HG03520 (cell line): Measurements from ENCODE around the gene MYRF.

Source experiments
- ATAC-seq: cut with Tn5 transposase; IDR thresholded peaks from one replicate; pipeline ENCODE4 v1.9.1; 2021; ENCODE audit warnings: mild to moderate bottlenecking, moderate library complexity; ENCODE audit not compliant: unreplicated experiment

Gene MYRF

DNA sequence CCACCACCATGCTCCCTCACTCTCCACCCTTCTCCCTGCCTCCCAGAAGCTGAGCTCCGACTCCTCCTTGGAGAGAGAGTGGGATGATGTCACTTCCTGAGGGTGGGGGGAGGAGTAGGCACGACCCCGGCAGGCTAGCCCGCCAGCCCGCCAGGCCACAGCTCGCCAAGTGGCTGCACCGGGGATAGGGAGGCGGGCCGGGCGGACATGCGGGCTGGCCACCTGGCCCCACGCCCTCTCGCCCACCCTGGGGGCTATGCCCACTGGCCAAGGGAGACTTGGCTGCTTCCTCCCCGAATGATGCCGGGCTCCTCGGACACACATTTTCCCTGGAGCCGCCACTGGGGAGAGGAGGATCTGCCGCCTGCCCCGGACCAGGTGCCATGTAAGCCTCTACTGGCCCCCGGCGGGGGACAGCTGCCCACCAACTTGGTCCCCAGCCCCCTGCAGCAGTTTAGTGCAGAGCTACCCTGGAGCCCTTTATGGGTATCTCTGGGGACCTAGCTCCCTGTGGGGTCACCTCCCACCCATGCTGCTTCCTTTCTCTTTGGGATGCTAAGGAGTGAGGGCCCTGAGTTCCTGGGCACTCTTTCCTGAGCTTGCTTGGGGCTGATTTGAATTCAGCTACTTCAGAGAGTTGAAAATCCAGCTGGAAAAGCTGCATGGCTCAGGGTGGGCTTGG lies 33.7 kb upstream of the MYRF start:
- ATAC-seq = no peak

- no peak for ATAC-seq
These were observed 32.5 kb upstream of the MYRF start for GRCh38 chr11:61719978-61720377.

- ATAC-seq = no peak
These were observed 31.8 kb upstream of the MYRF start for GRCh38 chr11:61720597-61720996.

DNA sequence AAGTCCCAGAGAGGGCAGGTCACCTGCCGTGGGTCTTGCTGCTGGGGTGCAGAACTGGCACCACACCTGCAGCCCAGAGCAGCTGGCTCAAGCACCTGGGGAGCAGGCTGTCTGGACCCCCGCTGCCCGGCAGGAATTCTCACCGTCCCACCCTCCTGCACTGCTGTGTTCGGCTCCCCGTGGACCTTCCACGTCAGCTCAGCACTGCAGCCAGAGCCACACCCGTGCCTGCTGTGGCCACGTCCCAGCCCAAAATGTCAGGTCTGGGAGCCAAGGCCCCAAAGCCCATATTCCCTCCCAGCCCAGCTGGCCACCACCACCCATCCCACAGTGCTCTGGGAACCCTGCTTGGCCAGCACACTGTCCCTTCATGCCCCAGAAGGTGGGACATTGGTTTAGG lies 28.0 kb upstream of the MYRF start:
- no peak for ATAC-seq

DNA sequence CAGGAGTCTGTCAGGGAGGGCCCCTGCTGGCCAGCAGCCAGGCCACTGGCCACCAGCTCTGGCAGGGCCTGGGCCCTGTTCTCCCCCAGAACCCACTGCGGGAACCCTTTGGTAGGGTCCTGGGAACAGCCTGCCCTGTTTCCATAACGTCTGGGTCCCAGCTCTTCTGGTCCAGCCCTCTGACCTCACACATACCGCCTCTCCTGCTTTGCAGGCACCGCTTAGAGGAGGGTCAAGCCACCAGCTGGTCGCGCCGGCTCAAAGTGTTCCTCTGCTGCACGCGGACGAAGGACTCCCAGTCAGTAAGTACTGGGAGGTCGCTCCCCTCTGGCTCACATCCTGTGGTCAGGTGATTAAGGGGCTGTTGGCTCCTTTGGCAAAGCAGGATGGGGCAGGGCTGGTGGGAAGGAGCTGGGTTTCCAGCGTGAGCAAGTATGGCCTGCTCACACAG lies 26.6 kb upstream of the MYRF start:
- no peak for ATAC-seq

- no peak for ATAC-seq
These were observed 25.7 kb upstream of the MYRF start for GRCh38 chr11:61726775-61727174.

DNA sequence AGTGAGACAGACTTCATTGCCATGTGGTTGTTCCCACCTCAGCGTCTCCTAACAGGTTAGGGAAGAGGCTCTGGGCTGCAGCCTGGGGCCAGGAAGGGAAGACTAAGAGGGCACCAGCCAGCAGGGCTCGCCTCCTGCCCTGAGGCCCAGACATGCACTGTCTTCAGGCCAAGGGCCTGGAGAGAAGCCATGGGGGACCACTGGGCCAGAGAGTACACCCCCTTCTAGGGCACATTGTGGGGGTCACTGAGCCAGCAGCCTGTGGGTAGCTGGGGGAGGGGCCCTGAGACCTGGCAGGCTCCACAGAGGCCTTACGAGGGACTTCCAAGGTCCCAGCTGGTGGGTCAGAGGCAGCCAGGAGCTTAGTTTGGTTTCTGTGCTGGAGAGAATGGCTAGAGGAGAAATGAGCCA lies 25.0 kb upstream of the MYRF start:
- no peak for ATAC-seq

GRCh38 chr11:61728066-61728939 lies 24.1 kb upstream of the MYRF start:
- no peak for ATAC-seq

GRCh38 chr11:61728940-61729219 lies 23.6 kb upstream of the MYRF start:
- no peak for ATAC-seq

GRCh38 chr11:61730240-61730994 lies 22.0 kb upstream of the MYRF start:
- no peak for ATAC-seq

DNA sequence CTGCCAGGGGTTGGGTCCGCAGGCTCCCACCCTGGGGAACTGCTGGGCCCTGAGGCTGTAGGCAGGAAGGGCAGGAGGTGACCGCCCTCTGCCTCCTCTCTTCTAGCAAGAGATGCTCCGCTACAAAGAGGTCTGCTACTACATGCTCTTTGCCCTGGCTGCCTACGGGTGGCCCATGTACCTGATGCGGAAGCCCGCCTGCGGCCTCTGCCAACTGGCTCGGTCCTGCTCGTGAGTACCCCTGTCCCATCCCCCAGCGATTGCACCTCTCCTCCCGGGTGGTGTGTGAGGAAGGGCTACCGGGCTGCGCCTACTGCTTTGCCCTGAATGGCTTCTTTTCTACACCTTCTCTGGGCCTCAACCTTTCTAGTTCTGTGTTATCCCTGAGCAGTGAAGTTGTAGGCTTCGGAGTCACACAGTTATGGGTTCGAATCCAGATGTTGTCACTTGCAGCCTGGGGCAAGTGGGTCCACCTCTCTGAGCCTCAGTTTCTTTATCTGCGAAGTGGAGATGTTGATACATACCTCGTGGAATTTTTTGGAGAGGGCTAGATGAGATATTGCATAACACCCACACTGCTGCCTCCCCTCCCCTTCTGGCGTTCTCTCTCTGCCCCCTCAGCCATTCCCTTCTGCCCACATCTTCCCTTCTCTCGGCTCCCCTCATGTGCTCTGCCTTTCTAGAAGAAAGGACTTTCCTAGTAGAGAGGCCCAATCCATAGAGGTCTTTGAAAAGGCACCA lies 21.1 kb upstream of the MYRF start:
- no peak for ATAC-seq

DNA sequence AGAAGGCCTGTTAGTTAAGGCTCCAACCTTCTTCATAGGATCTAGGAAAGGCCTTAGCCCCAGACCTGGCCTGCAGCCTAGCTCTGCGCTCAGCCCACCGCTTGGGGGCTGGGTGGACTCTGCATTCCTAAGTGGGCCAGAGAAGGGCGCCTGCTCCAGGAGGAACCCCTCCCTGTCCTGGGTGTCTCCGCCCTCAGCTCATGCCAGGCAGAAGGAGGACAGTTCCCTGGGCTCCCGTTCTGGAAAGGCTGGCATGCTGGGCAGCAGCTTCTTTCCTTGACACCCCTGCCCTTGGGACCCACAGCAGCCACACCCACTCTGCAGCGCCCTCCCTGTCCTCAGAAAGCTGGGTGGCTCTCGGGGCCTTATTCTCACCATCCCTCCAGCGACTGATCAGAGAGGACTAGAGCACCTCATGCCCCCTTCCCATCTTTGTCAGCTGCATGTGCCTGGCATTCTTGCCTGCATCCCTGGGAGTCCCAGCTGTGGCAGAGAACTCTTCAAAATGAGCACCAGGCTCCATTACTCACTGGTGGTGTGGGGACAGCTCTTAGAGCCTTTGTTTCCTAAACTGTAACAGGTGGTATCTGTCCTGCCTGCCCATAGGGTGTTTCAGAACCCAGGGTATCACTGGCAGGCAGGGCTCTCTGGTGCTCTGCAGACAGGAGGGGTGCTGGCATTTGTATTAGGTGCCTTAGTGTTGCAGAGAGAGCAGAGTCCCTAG lies 20.3 kb upstream of the MYRF start:
- ATAC-seq = no peak

DNA sequence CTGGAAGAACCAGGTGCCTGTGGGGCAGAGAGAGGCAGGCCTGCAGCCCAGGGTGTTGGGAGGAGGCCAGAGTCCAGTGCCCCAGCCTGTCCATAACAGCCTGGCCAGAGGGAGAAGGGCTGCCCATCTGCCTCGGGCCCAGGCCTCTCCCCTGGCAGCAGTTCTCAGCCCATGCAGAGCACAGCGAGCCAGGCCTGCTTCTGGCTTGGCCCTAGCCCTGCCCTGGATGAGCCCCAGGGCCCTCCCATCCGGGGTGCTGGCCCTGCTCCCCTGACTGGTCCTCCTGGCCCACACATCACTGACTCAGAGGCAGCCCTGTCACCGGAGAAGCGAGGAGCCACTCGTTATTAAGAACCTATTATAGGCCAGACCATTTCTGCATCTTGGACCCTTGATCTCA lies 19.7 kb upstream of the MYRF start:
- no peak for ATAC-seq

- peak; percentile 79 for ATAC-seq
These were observed 19.1 kb upstream of the MYRF start for GRCh38 chr11:61733120-61733978.

- no peak for ATAC-seq
These were observed 17.7 kb upstream of the MYRF start for GRCh38 chr11:61734767-61735166.

DNA sequence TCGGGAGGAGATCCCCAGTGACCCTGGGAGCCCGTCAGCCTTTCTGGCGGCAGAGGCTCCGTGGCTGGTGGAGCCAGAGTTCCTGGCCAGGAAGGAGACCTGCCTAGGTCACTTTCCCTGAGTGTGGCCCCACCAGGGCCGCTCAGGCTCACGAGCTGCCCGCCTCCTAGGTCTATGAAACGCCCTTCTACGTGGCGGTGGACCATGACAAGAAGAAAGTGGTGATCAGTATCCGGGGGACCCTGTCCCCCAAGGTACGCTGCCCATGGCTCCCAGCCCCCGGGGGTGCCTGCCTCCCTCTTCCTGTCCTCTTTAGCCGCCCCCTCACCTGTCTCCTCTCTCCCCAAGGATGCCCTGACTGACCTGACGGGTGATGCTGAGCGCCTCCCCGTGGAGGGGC lies 17.0 kb upstream of the MYRF start:
- no peak for ATAC-seq

DNA sequence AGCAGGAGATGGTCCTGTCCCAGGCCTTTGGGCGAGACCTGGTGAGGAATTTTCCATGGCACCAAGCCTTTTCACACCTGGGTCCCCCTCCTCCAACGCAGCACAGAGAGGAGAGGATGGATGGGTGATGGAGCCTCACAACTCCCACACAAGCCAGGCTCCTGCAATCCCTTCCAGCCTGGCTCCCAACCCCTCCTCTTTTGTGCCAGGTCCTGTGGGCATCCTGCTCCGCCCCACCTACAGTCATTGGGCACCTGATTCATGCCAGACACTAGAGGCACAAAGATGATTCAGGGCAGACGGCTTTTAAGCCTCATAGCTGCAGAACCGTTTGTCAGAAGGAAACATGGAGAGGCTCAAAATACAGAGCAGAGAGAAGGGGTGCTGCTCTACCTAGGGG lies 16.1 kb upstream of the MYRF start:
- ATAC-seq = no peak

DNA sequence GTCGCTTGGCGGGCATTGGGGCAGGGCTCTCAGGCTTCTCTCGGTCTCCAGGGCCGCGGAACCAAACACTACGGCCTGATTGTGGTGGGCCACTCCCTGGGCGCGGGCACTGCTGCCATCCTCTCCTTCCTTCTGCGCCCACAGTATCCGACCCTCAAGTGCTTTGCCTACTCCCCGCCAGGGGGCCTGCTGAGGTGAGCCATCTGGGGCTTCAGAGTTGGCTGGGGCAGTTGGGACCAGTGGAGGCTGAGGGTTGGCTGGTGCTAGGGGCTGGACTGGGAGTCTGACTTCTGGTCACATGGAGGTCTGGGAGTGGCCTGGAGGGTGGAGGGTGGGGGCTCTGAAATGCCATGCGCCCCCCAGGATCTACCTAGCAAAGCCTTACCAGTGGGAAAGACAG lies 15.3 kb upstream of the MYRF start:
- no peak for ATAC-seq

DNA sequence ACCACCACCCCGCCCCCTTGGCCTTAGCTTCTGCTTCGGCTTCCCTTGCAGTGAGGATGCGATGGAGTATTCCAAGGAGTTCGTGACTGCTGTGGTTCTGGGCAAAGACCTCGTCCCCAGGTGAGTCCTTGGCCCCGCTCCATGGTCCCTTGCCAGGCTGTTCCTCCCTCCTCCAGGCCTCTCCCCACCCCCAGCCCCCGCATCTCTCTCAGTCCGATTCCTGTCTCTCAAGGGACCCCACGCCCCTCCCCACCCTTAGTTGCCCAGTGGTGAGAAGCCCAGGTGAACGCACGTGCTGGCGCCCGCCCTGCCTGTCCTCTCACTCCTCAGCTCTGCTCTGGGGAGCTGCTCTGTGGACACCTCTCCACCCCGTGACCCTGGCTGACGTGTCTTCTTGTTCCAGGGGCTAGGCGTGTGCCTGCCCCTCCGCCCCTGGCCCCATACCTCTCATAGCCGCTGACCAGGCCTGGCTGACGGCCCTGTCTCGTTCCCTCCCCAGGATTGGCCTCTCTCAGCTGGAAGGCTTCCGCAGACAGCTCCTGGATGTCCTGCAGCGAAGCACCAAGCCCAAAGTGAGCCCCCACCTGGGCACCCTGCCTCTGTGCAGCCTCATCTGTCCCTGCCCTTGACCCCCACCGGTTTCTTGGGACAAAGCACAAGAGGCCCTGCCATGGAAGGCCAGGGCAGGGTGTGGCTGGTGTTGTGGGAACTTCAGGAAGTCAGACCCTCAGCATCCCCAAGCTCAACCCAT lies 14.6 kb upstream of the MYRF start:
- ATAC-seq = no peak
